ACC112 (cell line): ENCODE data around the gene ARHGAP15.

Experiments used
- H2AFZ ChIP-seq: fragments of 200-600 bp; sonication (generic); one replicate; pipeline ENCODE4 v1.6.0; 2017; ENCODE audit warnings: antibody characterized with exemption, low read length; ENCODE audit not compliant: unreplicated experiment
- H3K27ac ChIP-seq: fragments of 200-600 bp; sonication (generic); 2 replicates; pipeline ENCODE4 v1.5.1; 2014; ENCODE audit warnings: low read depth, mild to moderate bottlenecking, antibody characterized with exemption, low read length, moderate library complexity
- H3K27me3 ChIP-seq: fragments of 200-600 bp; sonication (generic); 2 replicates; pipeline ENCODE4 v1.6.1; 2014; ENCODE audit warnings: mild to moderate bottlenecking, antibody characterized with exemption, low read length, moderate library complexity, mixed read lengths; ENCODE audit not compliant: insufficient read depth
- H3K36me3 ChIP-seq: fragments of 200-600 bp; sonication (generic); 2 replicates; pipeline ENCODE4 v1.6.1; 2016; ENCODE audit warnings: mild to moderate bottlenecking, antibody characterized with exemption, low read length, moderate library complexity, mixed read lengths; ENCODE audit not compliant: insufficient read depth
- H3K4me1 ChIP-seq: fragments of 200-600 bp; sonication (generic); one replicate; pipeline ENCODE4 v1.6.1; 2016; ENCODE audit warnings: low read length, mixed read lengths; ENCODE audit not compliant: insufficient read depth, unreplicated experiment, control insufficient read depth
- H3K4me3 ChIP-seq: fragments of 200-600 bp; sonication (generic); 2 replicates; pipeline ENCODE4 v1.5.1; 2014; ENCODE audit warnings: mild to moderate bottlenecking, low read depth, low read length
- H3K79me2 ChIP-seq: fragments of 200-600 bp; sonication (generic); one replicate; pipeline ENCODE4 v1.6.0; 2016; ENCODE audit warnings: low read length; ENCODE audit not compliant: control insufficient read depth, unreplicated experiment, insufficient read depth

ARHGAP15 gene

GRCh38 chr2:143157001-143157400 is 27.8 kb downstream of the ARHGAP15 start:
- no peaks in the 10 kb centered on the region for H3K79me2 ChIP-seq
- no peaks in the 10 kb centered on the region for H3K4me1 ChIP-seq
- no peak overlapping the region for H3K27ac ChIP-seq
- H3K36me3 ChIP-seq, result no peaks in the 10 kb centered on the region
- H3K27me3 ChIP-seq, result peaks cover 18% of the 10 kb centered on the region
- no peak overlapping the region for H2AFZ ChIP-seq
- no peak overlapping the region for H3K4me3 ChIP-seq

DNA sequence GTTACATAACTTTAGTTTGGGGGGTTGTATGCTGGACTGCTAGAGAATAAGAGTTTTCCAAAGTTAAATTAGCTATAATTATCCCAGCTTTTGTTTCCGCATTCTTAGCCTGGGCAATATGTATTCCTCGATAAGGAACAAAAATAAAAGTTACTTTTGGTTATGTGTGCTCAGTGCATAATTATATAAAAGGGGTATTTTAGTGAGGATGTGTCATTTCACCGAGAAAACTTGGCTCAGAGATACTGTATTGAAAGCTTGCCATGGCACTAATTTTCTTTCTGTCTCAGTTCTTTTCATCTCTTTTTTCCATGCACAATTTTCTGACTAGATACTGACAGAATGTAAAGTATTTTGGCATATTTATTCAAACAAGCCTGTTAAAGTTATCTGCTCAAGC is 28.2 kb downstream of the ARHGAP15 start:
- no peak overlapping the region for H3K27ac ChIP-seq
- H3K79me2 ChIP-seq, result no peaks in the 10 kb centered on the region
- no peak overlapping the region for H3K4me3 ChIP-seq
- no peaks in the 10 kb centered on the region for H3K4me1 ChIP-seq
- no peak overlapping the region for H2AFZ ChIP-seq
- no peaks in the 10 kb centered on the region for H3K36me3 ChIP-seq
- H3K27me3 ChIP-seq, result peaks cover 16% of the 10 kb centered on the region

GRCh38 chr2:143158098-143158497 is 28.9 kb downstream of the ARHGAP15 start:
- no peak overlapping the region for H2AFZ ChIP-seq
- no peak overlapping the region for H3K27ac ChIP-seq
- peaks cover 10% of the 10 kb centered on the region for H3K27me3 ChIP-seq
- no peak overlapping the region for H3K4me3 ChIP-seq
- no peaks in the 10 kb centered on the region for H3K4me1 ChIP-seq
- no peaks in the 10 kb centered on the region for H3K36me3 ChIP-seq
- no peaks in the 10 kb centered on the region for H3K79me2 ChIP-seq

DNA sequence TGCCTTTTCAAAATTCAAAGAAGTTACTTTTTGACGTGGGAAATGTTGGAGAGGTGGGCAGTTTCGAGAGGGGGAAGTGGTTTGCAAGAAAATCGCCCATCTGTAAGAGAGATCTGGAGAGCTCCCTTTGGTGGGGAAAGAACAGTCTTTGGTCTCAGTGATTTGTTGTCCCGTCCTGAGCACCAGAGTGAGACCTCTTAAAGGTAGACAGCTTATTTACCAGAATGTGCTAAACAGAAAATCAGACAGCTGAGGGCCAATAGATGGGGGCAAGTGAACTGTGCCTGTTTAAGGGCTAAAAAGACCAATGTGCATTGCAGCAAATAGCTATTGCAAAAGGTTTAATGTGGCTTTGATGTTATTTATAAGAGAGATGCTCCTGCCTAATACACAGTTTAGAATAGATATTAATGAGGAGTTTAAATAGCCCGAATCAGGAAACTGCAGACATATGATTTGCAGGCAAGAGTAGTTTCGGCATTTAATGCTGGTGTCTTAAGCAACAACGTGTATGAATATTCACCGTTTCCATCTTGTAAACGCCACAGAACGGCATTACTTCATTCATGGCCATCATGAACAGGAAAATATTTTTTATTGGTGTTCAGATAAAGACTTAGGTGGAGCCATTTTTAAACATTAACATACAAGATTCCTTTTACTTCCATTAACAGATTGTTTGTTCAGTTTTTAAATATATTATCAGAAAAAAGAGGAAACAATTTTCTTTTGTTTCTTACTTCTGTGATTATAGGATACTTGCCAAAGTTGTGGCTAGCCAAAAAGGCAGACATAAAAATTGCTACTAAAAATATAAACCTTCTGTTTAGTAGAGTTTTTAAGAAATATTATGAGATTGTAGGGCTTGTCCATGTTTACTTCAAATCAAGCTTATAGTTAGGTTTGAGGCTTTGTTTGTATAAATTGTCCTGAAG is 29.6 kb downstream of the ARHGAP15 start:
- H3K36me3 ChIP-seq, result no peaks in the 10 kb centered on the region
- H3K79me2 ChIP-seq, result no peaks in the 10 kb centered on the region
- H3K27ac ChIP-seq, result no peak overlapping the region
- peaks cover 10% of the 10 kb centered on the region for H3K27me3 ChIP-seq
- no peak overlapping the region for H2AFZ ChIP-seq
- H3K4me3 ChIP-seq, result no peak overlapping the region
- H3K4me1 ChIP-seq, result no peaks in the 10 kb centered on the region

- Histone ChIP-seq H3K79me2 (no peaks in the 10 kb centered on the region), H3K4me1 (no peaks in the 10 kb centered on the region), H3K4me3 (no peak overlapping the region), H3K27ac (no peak overlapping the region), H3K36me3 (no peaks in the 10 kb centered on the region), H3K27me3 (peaks cover 7% of the 10 kb centered on the region), H2AFZ (no peak overlapping the region)
Observed at GRCh38 chr2:143159486-143159840, 30.2 kb downstream of the ARHGAP15 start.

GRCh38 chr2:143160732-143161707 is 31.8 kb downstream of the ARHGAP15 start:
- no peak overlapping the region for H3K27ac ChIP-seq
- no peak overlapping the region for H3K4me3 ChIP-seq
- H3K4me1 ChIP-seq, result no peaks in the 10 kb centered on the region
- no peaks in the 10 kb centered on the region for H3K36me3 ChIP-seq
- no peaks in the 10 kb centered on the region for H3K79me2 ChIP-seq
- H3K27me3 ChIP-seq, result peaks cover 4% of the 10 kb centered on the region; the same call in 1 of the 2 replicates
- no peak overlapping the region for H2AFZ ChIP-seq

GRCh38 chr2:143162123-143162837 is 33.1 kb downstream of the ARHGAP15 start:
- Histone ChIP-seq H2AFZ (no peak overlapping the region), H3K4me3 (no peak overlapping the region), H3K36me3 (no peaks in the 10 kb centered on the region)

GRCh38 chr2:143162997-143163396 is 33.8 kb downstream of the ARHGAP15 start:
- no peaks in the 10 kb centered on the region for H3K4me1 ChIP-seq
- no peak overlapping the region for H3K4me3 ChIP-seq
- no peaks in the 10 kb centered on the region for H3K79me2 ChIP-seq
- H3K27ac ChIP-seq, result no peak overlapping the region
- no peaks in the 10 kb centered on the region for H3K36me3 ChIP-seq
- H2AFZ ChIP-seq, result no peak overlapping the region
- H3K27me3 ChIP-seq, result peaks cover 4% of the 10 kb centered on the region; the same call in 1 of the 2 replicates

More at GRCh38 chr2:143162123-143162837, 33.1 kb downstream of the ARHGAP15 start:
- H3K79me2 ChIP-seq, result no peaks in the 10 kb centered on the region
- H3K27ac ChIP-seq, result no peak overlapping the region
- H3K27me3 ChIP-seq, result peaks cover 4% of the 10 kb centered on the region; the same call in 1 of the 2 replicates
- H3K4me1 ChIP-seq, result no peaks in the 10 kb centered on the region

- Histone ChIP-seq H3K36me3 (no peaks in the 10 kb centered on the region), H3K27me3 (peaks cover 4% of the 10 kb centered on the region; the same call in 1 of the 2 replicates), H3K4me1 (no peaks in the 10 kb centered on the region), H3K79me2 (no peaks in the 10 kb centered on the region), H3K27ac (no peak overlapping the region), H2AFZ (no peak overlapping the region), H3K4me3 (no peak overlapping the region)
Observed at GRCh38 chr2:143163499-143163898, 34.3 kb downstream of the ARHGAP15 start.

GRCh38 chr2:143165291-143165690 is 36.1 kb downstream of the ARHGAP15 start:
- H3K36me3 ChIP-seq, result no peaks in the 10 kb centered on the region
- H3K4me3 ChIP-seq, result no peak overlapping the region

More at GRCh38 chr2:143165291-143165690, 36.1 kb downstream of the ARHGAP15 start:
- H3K4me1 ChIP-seq, result no peaks in the 10 kb centered on the region
- H3K27me3 ChIP-seq, result peaks cover 4% of the 10 kb centered on the region; the same call in 1 of the 2 replicates
- no peaks in the 10 kb centered on the region for H3K79me2 ChIP-seq
- no peak overlapping the region for H2AFZ ChIP-seq
- no peak overlapping the region for H3K27ac ChIP-seq
